Esophagus muscularis mucosa (tissue), 4 donors: ENCODE measurements around the gene PLCL1. TPM values are rescaled to one million over a fixed set of nuclear protein-coding genes. Genes with fewer than 3 reads are reported as not detected.

Experiments
- DNase-seq: peaks from one replicate; pipeline ENCODE4 v3.0.0-alpha.2; 2017; ENCODE audit errors: extremely low spot score
- H3K27ac ChIP-seq, 4 donors: fragments of 200-600 bp; sonication (generic); replicated peaks in 1 of 4; 1 replicate in 3 of 4; 2 replicates in 1 of 4; pipeline ENCODE4 v1.5.1; 2016 to 2019; ENCODE audit warnings: mild to moderate bottlenecking in 1 of 4
- H3K27me3 ChIP-seq, 4 donors: fragments of 200-600 bp; sonication (generic); one replicate each; pipeline versions ENCODE4 v1.5.1 to v1.6.0; 2016 to 2019
- H3K36me3 ChIP-seq, 4 donors: fragments of 200-600 bp; sonication (generic); one replicate each; pipeline ENCODE4 v1.5.1; 2016 to 2019
- H3K4me1 ChIP-seq, 4 donors: fragments of 200-600 bp; sonication (generic); one replicate each; pipeline ENCODE4 v1.5.1; 2016 to 2019
- H3K4me3 ChIP-seq, 4 donors: fragments of 200-600 bp; sonication (generic); 1 replicate in 2 of 4; 2 replicates in 2 of 4; pipeline ENCODE4 v1.5.1; 2016 to 2019; ENCODE audit warnings: mild to moderate bottlenecking in 4 of 4, moderate library complexity in 1 of 4
- H3K9me3 ChIP-seq, 4 donors: fragments of 200-600 bp; sonication (generic); 1 replicate in 3 of 4; 2 replicates in 1 of 4; pipeline ENCODE4 v1.5.1; 2016 to 2019
- CTCF ChIP-seq, 3 experiments: fragments of 200-600 bp in 2 of 3; fragments of 450-650 bp in 1 of 3; sonication (generic) in 2 of 3; IDR thresholded peaks; one replicate each; pipeline ENCODE4 v1.5.1; 2017 to 2019; ENCODE audit warnings: antibody characterized with exemption in 3 of 3, mild to moderate bottlenecking in 2 of 3, moderate library complexity in 1 of 3
- EP300 ChIP-seq: sonication (generic); formaldehyde crosslinking; IDR thresholded peaks from one replicate; pipeline ENCODE4 v1.6.1; 2017; ENCODE audit warnings: antibody characterized with exemption
- POLR2A ChIP-seq: fragments of 450-650 bp; IDR thresholded peaks from one replicate; pipeline ENCODE4 v1.6.1; 2017; ENCODE audit warnings: antibody characterized with exemption, moderate library complexity, mild to moderate bottlenecking, low read depth
- POLR2AphosphoS5 ChIP-seq, 2 donors: sonication (generic); formaldehyde crosslinking; IDR thresholded peaks; one replicate each; pipeline ENCODE4 v1.6.1; 2017; ENCODE audit warnings: antibody characterized with exemption in 2 of 2
- WGBS: methylation state at CpG from one replicate; pipeline ENCODE4 v1.1.5; 2018; 5-methylcytosine and 5-hydroxymethylcytosine counted together
- intact Hi-C: fragments of 100-400 bp; cut with DNase I; formaldehyde crosslinking; loops from one replicate; pipeline ENCODE4 v1.15.1; 2023
- total RNA-seq, 4 donors: library from RNA; depleted of rRNA; stranded (reverse); fragments of >200 nt; gene quantifications; one replicate each; pipeline versions ENCODE4 v1.1.0 to v1.2.1, GENCODE V29; 2016

Gene PLCL1
- total RNA-seq, 4 donors from 2014 or later, result 67.3 to 86.2 (median 79.2) TPM

- no peaks in the 10 kb centered on the region for H3K27me3 ChIP-seq
- no peak for TF ChIP-seq EP300
- no peak for TF ChIP-seq POLR2A
- TF ChIP-seq CTCF (IDR thresholded peaks at IDR 0.05), result no peak
- TF ChIP-seq POLR2AphosphoS5 (IDR thresholded peaks at IDR 0.05), result no peak
- intact Hi-C loops, result no loop called here
Observed at GRCh38 chr2:198045227-198045626, 240.8 kb downstream of the PLCL1 start.

DNA sequence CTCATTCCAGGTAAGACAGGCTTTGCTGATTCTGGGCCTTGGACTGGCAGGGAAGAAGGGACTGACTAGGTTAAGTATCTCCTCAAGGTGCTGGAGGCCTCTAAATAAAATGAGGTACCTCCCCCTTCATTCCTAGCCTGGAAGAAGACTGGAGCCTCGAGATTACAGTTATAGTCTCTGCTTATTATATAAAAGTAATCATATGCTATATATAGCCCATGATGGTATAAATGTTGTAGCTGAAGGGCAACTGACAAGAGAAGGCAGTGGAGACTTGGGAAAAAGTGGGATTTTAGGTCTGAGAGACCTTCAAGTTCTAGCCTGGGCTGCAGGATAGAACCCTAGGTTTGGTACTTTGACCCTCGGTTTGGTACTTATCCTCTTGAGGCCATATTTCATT is 248.3 kb downstream of the PLCL1 start:
- intact Hi-C loops, result loop anchor here (10.0 kb wide), 1 partner anchor 242 kb away; no protein-coding TSS in a partner anchor
- 72% methylated on average over 2 of the region's 2 CpGs for WGBS
- DNase-seq, result no peak
- no peaks in the 10 kb centered on the region for H3K9me3 ChIP-seq
- no peak overlapping the region for H3K27ac ChIP-seq
- no peak for TF ChIP-seq EP300
- TF ChIP-seq POLR2AphosphoS5 (IDR thresholded peaks at IDR 0.05), result no peak
- no peak for TF ChIP-seq CTCF (IDR thresholded peaks at IDR 0.05)
- no peak for TF ChIP-seq POLR2A
- no peaks in the 10 kb centered on the region for H3K36me3 ChIP-seq
- H3K4me3 ChIP-seq, result no peak overlapping the region
- no peaks in the 10 kb centered on the region for H3K27me3 ChIP-seq
- H3K4me1 ChIP-seq, result peaks cover 13 to 36% (median 24%) of the 10 kb centered on the region in 4 donors

More at GRCh38 chr2:198045227-198045626, 240.8 kb downstream of the PLCL1 start:
- DNase-seq, result no peak
- Histone ChIP-seq H3K27ac (no peak overlapping the region), H3K4me1 (peaks cover 3 to 20% (median 10%) of the 10 kb centered on the region in 4 donors), H3K36me3 (no peaks in the 10 kb centered on the region), H3K9me3 (no peaks in the 10 kb centered on the region), H3K4me3 (no peak overlapping the region)

GRCh38 chr2:198053148-198053547 is 248.8 kb downstream of the PLCL1 start:
- H3K36me3 ChIP-seq, result no peaks in the 10 kb centered on the region
- intact Hi-C loops, result loop anchor here (10.0 kb wide), 1 partner anchor 242 kb away; no protein-coding TSS in a partner anchor
- no peaks in the 10 kb centered on the region for H3K9me3 ChIP-seq
- H3K4me3 ChIP-seq, result no peak overlapping the region
- peaks cover 13 to 36% (median 24%) of the 10 kb centered on the region in 4 donors for H3K4me1 ChIP-seq
- WGBS, result 94% methylated on average over 1 of the region's 1 CpG
- no peaks in the 10 kb centered on the region for H3K27me3 ChIP-seq
- no peak overlapping the region for H3K27ac ChIP-seq
- TF ChIP-seq POLR2AphosphoS5 (IDR thresholded peaks at IDR 0.05) (no peak), CTCF (IDR thresholded peaks at IDR 0.05) (no peak), EP300 (no peak), POLR2A (no peak)
- no peak for DNase-seq

DNA sequence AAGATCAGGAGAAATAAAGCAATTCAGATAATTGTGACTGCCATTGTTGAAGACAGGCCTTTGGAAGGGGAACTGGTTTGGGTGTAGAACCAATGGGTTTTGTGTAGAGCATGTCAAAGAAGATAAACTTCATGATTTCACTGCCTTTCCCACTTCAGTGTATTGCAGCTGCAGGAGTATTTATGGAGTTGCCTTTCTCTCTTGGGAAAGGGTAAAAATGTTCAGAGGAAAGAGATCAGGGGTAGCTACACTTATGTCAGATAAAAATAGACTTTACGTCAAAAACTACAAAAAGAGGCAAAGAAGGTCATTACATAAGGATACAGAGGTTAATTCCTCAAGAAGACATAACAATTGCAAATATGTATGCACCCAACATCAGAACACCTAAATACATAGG is 249.4 kb downstream of the PLCL1 start:
- TF ChIP-seq CTCF (IDR thresholded peaks at IDR 0.05), result no peak
- no peak for TF ChIP-seq EP300
- TF ChIP-seq POLR2AphosphoS5 (IDR thresholded peaks at IDR 0.05), result no peak
- TF ChIP-seq POLR2A, result no peak
- intact Hi-C loops, result loop anchor here (10.0 kb wide), 1 partner anchor 241 kb away; no protein-coding TSS in a partner anchor
- H3K27me3 ChIP-seq, result no peaks in the 10 kb centered on the region
- DNase-seq, result no peak
- peaks cover 13 to 34% (median 24%) of the 10 kb centered on the region in 4 donors for H3K4me1 ChIP-seq
- WGBS, result 95% methylated on average over 1 of the region's 1 CpG
- no peaks in the 10 kb centered on the region for H3K9me3 ChIP-seq
- H3K4me3 ChIP-seq, result no peak overlapping the region
- no peaks in the 10 kb centered on the region for H3K36me3 ChIP-seq
- H3K27ac ChIP-seq, result no peak overlapping the region

DNA sequence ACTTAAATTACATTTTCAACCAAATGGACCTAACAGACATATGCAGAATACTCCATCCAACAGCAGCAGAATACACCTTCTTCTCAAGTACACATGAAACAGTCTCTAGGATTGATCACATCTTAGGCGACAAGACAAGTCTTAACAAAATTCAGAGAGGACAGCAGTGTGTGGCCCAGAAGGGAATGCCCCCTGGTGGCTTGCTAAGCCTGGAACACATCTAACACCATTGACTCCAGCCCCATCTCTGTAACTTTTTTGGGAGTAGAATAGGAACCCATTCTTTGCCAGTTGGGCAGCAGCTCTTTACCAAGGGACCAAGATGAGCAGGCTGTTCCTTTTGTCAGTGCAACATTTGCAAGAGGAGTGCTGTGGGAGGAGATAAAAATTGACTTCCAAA is 249.9 kb downstream of the PLCL1 start:
- Histone ChIP-seq H3K4me1 (peaks cover 10 to 29% (median 22%) of the 10 kb centered on the region in 4 donors), H3K36me3 (no peaks in the 10 kb centered on the region), H3K4me3 (no peak overlapping the region), H3K27me3 (no peaks in the 10 kb centered on the region), H3K9me3 (no peaks in the 10 kb centered on the region), H3K27ac (no peak overlapping the region)
- no peak for DNase-seq
- TF ChIP-seq EP300, result no peak
- TF ChIP-seq CTCF (IDR thresholded peaks at IDR 0.05), result peak in 1 of 3 experiments; percentile 45
- TF ChIP-seq POLR2A, result no peak
- TF ChIP-seq POLR2AphosphoS5 (IDR thresholded peaks at IDR 0.05), result no peak
- WGBS, result 73% methylated on average over 1 of the region's 1 CpG
- intact Hi-C loops, result loop anchor here (10.0 kb wide), 1 partner anchor 241 kb away; no protein-coding TSS in a partner anchor
